Neural cell (in vitro differentiated cells): ENCODE data around the gene TRUB2. TPM values are rescaled to one million over a fixed set of nuclear protein-coding genes. Genes with fewer than 3 reads are reported as not detected.

ENCODE experiments used
- H2AFZ ChIP-seq: fragments of 200-600, 300-800 bp; sonication (generic), shearing (Covaris generic); 2 replicates; pipeline ENCODE4 v1.6.0; 2014; ENCODE audit warnings: low read depth, mild to moderate bottlenecking, antibody characterized with exemption, low read length, moderate library complexity
- H3F3A ChIP-seq: fragments of 200-600 bp; shearing (Covaris generic); 2 replicates; pipeline ENCODE4 v1.6.1; 2016; ENCODE audit warnings: mild to moderate bottlenecking, moderate library complexity, mixed read lengths, antibody characterized with exemption, low read length; ENCODE audit not compliant: insufficient read depth, poor library complexity, severe bottlenecking
- H3K27ac ChIP-seq: fragments of 200-600, 300-800 bp; sonication (generic), shearing (Covaris generic); 2 replicates; pipeline ENCODE4 v1.5.1; 2014; ENCODE audit warnings: mild to moderate bottlenecking, low read length, moderate library complexity
- H3K27me3 ChIP-seq: fragments of 300-800, 200-600 bp; sonication (generic), shearing (Covaris generic); 2 replicates; pipeline ENCODE4 v1.6.0; 2014; ENCODE audit warnings: mild to moderate bottlenecking, low read depth, low read length, moderate library complexity; ENCODE audit not compliant: insufficient read depth
- H3K36me3 ChIP-seq: fragments of 300-800, 200-600 bp; sonication (generic), shearing (Covaris generic); 2 replicates; pipeline ENCODE4 v1.5.1; 2014; ENCODE audit warnings: mild to moderate bottlenecking, antibody characterized with exemption, low read length, moderate library complexity; ENCODE audit not compliant: insufficient read depth
- H3K4me2 ChIP-seq: fragments of 300-800, 200-600 bp; sonication (generic), shearing (Covaris generic); 2 replicates; pipeline ENCODE4 v1.6.0; 2014; ENCODE audit warnings: mild to moderate bottlenecking, low read length
- H3K4me3 ChIP-seq: fragments of 300-800, 200-600 bp; sonication (generic), shearing (Covaris generic); 2 replicates; pipeline ENCODE4 v1.5.1; 2014; ENCODE audit warnings: mild to moderate bottlenecking, low read length, moderate library complexity
- H3K79me2 ChIP-seq: fragments of 200-600 bp; shearing (Covaris generic); replicated peaks from 2 replicates; pipeline ENCODE4 v1.6.0; 2014; ENCODE audit warnings: mild to moderate bottlenecking, low read length, moderate library complexity; ENCODE audit not compliant: insufficient read depth
- H3K9ac ChIP-seq: fragments of 300-800, 200-600 bp; sonication (generic), shearing (Covaris generic); 2 replicates; pipeline ENCODE4 v1.6.1; 2016; ENCODE audit warnings: mild to moderate bottlenecking, low read length, mixed read lengths
- H3K9me2 ChIP-seq: fragments of 200-600 bp; shearing (Covaris generic); 2 replicates; pipeline ENCODE4 v1.6.1; 2016; ENCODE audit warnings: mild to moderate bottlenecking, low read length, mixed read lengths; ENCODE audit not compliant: insufficient read depth
- H3K9me3 ChIP-seq: fragments of 200-600, 300-800 bp; sonication (generic), shearing (Covaris generic); 2 replicates; pipeline ENCODE4 v1.6.1; 2016; ENCODE audit warnings: mild to moderate bottlenecking, mixed run types, low read length, moderate library complexity, mixed read lengths
- H4K20me1 ChIP-seq: fragments of 200-600 bp; shearing (Covaris generic); 2 replicates; pipeline ENCODE4 v1.6.1; 2016; ENCODE audit warnings: mild to moderate bottlenecking, mixed run types; ENCODE audit not compliant: insufficient read depth
- CTCF ChIP-seq: fragments of 450-650 bp; IDR thresholded peaks from 2 replicates; pipeline ENCODE4 v1.5.1; 2014; ENCODE audit warnings: antibody characterized with exemption, mild to moderate bottlenecking, moderate library complexity; ENCODE audit not compliant: poor library complexity, severe bottlenecking
- EP300 ChIP-seq: fragments of 450-650 bp; conservative IDR thresholded peaks from 2 replicates; pipeline ENCODE4 v1.6.1; 2014; ENCODE audit warnings: antibody characterized with exemption, mild to moderate bottlenecking, moderate library complexity; ENCODE audit not compliant: poor library complexity, severe bottlenecking
- EZH2 ChIP-seq: fragments of 200-600, 300-800 bp; shearing (Covaris generic), sonication (generic); IDR thresholded peaks from 2 replicates; pipeline ENCODE4 v1.6.1; 2014; ENCODE audit warnings: antibody characterized with exemption, low read length, borderline replicate concordance, mild to moderate bottlenecking; ENCODE audit not compliant: insufficient read depth, poor library complexity, severe bottlenecking
- MXI1 ChIP-seq: fragments of 450-650 bp; conservative IDR thresholded peaks from 2 replicates; pipeline ENCODE4 v1.6.1; 2014; ENCODE audit warnings: antibody characterized with exemption, mild to moderate bottlenecking; ENCODE audit not compliant: poor library complexity, severe bottlenecking
- POLR2AphosphoS5 ChIP-seq: IDR thresholded peaks from 2 replicates; pipeline ENCODE4 v1.6.1; 2012
- RAD21 ChIP-seq: fragments of 450-650 bp; conservative IDR thresholded peaks from 2 replicates; pipeline ENCODE4 v1.6.1; 2014; ENCODE audit warnings: antibody characterized with exemption, mild to moderate bottlenecking, moderate library complexity
- REST ChIP-seq: IDR thresholded peaks from 2 replicates; pipeline ENCODE4 v1.6.1; 2012; ENCODE audit warnings: borderline replicate concordance
- SMC3 ChIP-seq: fragments of 450-650 bp; conservative IDR thresholded peaks from 2 replicates; pipeline ENCODE4 v1.6.1; 2014; ENCODE audit warnings: antibody characterized with exemption, mild to moderate bottlenecking, moderate library complexity; ENCODE audit not compliant: poor library complexity
- TAF1 ChIP-seq: IDR thresholded peaks from 2 replicates; pipeline ENCODE4 v1.6.1; 2012; ENCODE audit warnings: low read depth
- polyA plus RNA-seq: library from polyadenylated mRNA; depleted of rRNA; stranded (reverse); fragments of >200 nt; gene quantifications from 2 replicates; pipeline ENCODE4 v1.2.3, GENCODE V29; 2014

The TRUB2 gene
- polyA plus RNA-seq, 1 donor from 2014 or later: 22.3 TPM

- H3K4me2 ChIP-seq: no peak overlapping the region
- TF ChIP-seq TAF1 (no peak), EZH2 (no peak)
- H3F3A ChIP-seq: no peaks in the 10 kb centered on the region
- H3K9me2 ChIP-seq: no peaks in the 10 kb centered on the region
- no peaks in the 10 kb centered on the region for H3K27me3 ChIP-seq
- H3K27ac ChIP-seq: no peak overlapping the region
- H2AFZ ChIP-seq: no peak overlapping the region
- no peaks in the 10 kb centered on the region for H3K9me3 ChIP-seq
- H3K79me2 ChIP-seq: no peaks in the 10 kb centered on the region
- H3K9ac ChIP-seq: no peak overlapping the region
- no peaks in the 10 kb centered on the region for H4K20me1 ChIP-seq
- H3K36me3 ChIP-seq: no peaks in the 10 kb centered on the region
- H3K4me3 ChIP-seq: no peak overlapping the region
Measured at GRCh38 chr9:128335914-128336313, 13.7 kb upstream of the TRUB2 start.

GRCh38 chr9:128335161-128335560 is 12.9 kb upstream of the TRUB2 start:
- H3K9me3 ChIP-seq: no peaks in the 10 kb centered on the region
- H3K27me3 ChIP-seq: no peaks in the 10 kb centered on the region
- H3K36me3 ChIP-seq: no peaks in the 10 kb centered on the region
- H3F3A ChIP-seq: no peaks in the 10 kb centered on the region
- H3K4me3 ChIP-seq: no peak overlapping the region
- no peak overlapping the region for H3K4me2 ChIP-seq
- H2AFZ ChIP-seq: no peak overlapping the region
- no peak for TF ChIP-seq POLR2AphosphoS5
- TF ChIP-seq RAD21: no peak
- TF ChIP-seq REST: no peak
- no peak for TF ChIP-seq CTCF
- no peaks in the 10 kb centered on the region for H4K20me1 ChIP-seq
- no peak overlapping the region for H3K27ac ChIP-seq
- no peaks in the 10 kb centered on the region for H3K9me2 ChIP-seq
- no peaks in the 10 kb centered on the region for H3K79me2 ChIP-seq
- H3K9ac ChIP-seq: no peak overlapping the region

GRCh38 chr9:128333451-128333869 is 11.2 kb upstream of the TRUB2 start:
- Histone ChIP-seq H3K4me3 (no peak overlapping the region), H3F3A (no peaks in the 10 kb centered on the region), H2AFZ (no peak overlapping the region), H3K27ac (no peak overlapping the region), H3K79me2 (no peaks in the 10 kb centered on the region), H3K27me3 (no peaks in the 10 kb centered on the region), H3K9me2 (no peaks in the 10 kb centered on the region), H4K20me1 (no peaks in the 10 kb centered on the region), H3K36me3 (no peaks in the 10 kb centered on the region), H3K9me3 (no peaks in the 10 kb centered on the region), H3K9ac (no peak overlapping the region), H3K4me2 (no peak overlapping the region)
- TF ChIP-seq MXI1 (no peak), RAD21 (no peak), TAF1 (no peak), EP300 (no peak), POLR2AphosphoS5 (no peak), CTCF (no peak), SMC3 (no peak), EZH2 (no peak), REST (no peak)
